HFFc6 (cell line): ENCODE data around the gene FGF3. TPM values are rescaled to one million over a fixed set of nuclear protein-coding genes. Genes with fewer than 3 reads are reported as not detected.

Experiments used
- DNase-seq: peaks from one replicate; pipeline ENCODE4 v3.0.0-alpha.2; 2018
- H3K27ac Mint-ChIP-seq: 2 replicates; pipeline ENCODE4 v1.8.0; 2020; ENCODE audit warnings: mild to moderate bottlenecking, mixed read lengths
- H3K27me3 Mint-ChIP-seq: 2 replicates; pipeline ENCODE4 v1.8.0; 2021; ENCODE audit warnings: mild to moderate bottlenecking, moderate library complexity, mixed read lengths; ENCODE audit not compliant: insufficient read depth
- H3K36me3 Mint-ChIP-seq: 2 replicates; pipeline ENCODE4 v1.8.0; 2021; ENCODE audit warnings: low read depth, mixed read lengths
- H3K4me1 Mint-ChIP-seq: 2 replicates; pipeline ENCODE4 v1.8.0; 2020; ENCODE audit warnings: low read depth, mixed read lengths
- H3K4me3 Mint-ChIP-seq: 2 replicates; pipeline ENCODE4 v1.8.0; 2020; ENCODE audit warnings: mild to moderate bottlenecking, moderate library complexity, mixed read lengths
- H3K9me3 Mint-ChIP-seq: 2 replicates; pipeline ENCODE4 v1.8.0; 2020; ENCODE audit warnings: mild to moderate bottlenecking, mixed read lengths
- total RNA-seq, 6 experiments: library from RNA; stranded (reverse); fragmentation: NEBNext Ultra II Directional; extraction: Animal tissue kit (Norgen Biotek cat#: 25700); gene quantifications; 2 replicates in 1 of 6; 3 replicates in 5 of 6; pipeline ENCODE4 v1.2.3, GENCODE V29; 2021
- TF ChIP-seq, protein P1 (sequence below): fragments of 200-600 bp; sonication (generic); IDR thresholded peaks from 2 replicates; pipeline ENCODE4 v1.5.0; 2021; ENCODE audit warnings: antibody characterized with exemption, mild to moderate bottlenecking

FGF3 gene
- total RNA-seq, 6 experiments from 2014 or later = not detected

DNA sequence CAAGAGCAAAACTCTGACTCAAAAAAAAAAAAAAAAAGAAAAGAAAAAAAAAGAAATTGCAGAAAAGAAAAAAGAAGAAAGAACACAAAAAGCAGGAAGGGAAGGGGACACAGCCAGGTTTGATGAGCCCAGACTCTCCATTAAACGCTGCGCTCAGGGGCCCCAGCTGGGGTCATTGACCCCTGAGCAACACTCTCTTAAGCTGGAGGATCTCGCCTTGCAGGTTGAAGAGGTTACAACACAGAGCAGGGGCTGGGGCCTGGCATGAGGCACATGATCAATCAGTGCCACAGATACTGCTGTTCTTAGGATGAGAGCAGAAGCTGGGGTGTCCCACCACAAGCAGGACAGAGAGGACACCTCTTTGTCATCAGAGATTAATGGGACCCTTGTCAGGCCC lies 7.8 kb downstream of the FGF3 start:
- Mint-ChIP-seq H3K27ac (no peak overlapping the region), H3K4me1 (no peaks in the 10 kb centered on the region), H3K9me3 (no peaks in the 10 kb centered on the region), H3K4me3 (no peak overlapping the region), H3K36me3 (no peaks in the 10 kb centered on the region), H3K27me3 (peaks cover 29% of the 10 kb centered on the region)
- TF ChIP-seq, protein P1, sequence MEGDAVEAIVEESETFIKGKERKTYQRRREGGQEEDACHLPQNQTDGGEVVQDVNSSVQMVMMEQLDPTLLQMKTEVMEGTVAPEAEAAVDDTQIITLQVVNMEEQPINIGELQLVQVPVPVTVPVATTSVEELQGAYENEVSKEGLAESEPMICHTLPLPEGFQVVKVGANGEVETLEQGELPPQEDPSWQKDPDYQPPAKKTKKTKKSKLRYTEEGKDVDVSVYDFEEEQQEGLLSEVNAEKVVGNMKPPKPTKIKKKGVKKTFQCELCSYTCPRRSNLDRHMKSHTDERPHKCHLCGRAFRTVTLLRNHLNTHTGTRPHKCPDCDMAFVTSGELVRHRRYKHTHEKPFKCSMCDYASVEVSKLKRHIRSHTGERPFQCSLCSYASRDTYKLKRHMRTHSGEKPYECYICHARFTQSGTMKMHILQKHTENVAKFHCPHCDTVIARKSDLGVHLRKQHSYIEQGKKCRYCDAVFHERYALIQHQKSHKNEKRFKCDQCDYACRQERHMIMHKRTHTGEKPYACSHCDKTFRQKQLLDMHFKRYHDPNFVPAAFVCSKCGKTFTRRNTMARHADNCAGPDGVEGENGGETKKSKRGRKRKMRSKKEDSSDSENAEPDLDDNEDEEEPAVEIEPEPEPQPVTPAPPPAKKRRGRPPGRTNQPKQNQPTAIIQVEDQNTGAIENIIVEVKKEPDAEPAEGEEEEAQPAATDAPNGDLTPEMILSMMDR = no peak
- DNase-seq = no peak

DNA sequence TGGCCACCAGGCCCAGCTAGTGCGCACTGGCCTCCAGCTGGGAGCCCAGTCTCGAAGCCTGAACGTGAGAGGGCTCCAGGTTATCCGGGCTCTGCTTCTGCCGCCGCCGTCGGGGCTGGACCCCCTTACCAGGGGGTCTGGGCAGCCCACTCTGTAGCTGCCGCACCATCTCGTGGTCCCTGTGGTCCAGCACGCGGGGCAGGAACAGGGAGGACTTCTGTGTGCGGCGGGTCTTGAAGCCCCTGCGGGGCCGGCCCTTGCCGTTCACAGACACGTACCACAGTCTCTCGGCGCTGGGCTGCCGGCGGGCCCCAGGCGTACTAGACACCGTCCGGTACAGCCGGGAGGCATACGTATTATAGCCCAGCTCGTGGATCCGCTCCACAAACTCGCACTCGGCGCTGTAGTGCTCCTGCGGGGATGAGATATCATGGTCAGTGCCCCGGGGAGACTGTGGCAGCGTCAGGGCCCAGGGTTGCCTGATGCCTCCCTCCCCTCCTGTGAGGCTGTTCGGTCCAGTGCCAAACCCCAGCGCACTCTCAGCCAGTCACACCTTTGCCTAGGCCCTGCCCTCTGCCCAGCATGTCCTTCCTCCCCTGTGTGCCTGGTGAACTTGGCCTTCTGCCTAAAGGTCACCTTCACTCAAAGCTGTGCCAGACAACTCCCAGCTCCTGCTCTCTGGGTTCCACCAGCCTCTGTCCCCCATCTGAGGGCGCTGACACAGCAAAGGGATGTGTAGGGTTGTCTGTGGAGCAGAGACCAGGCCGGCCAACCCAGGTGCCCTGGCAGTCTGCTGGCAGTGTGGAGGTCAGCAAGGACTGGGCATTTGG lies 8.7 kb downstream of the FGF3 start:
- H3K27me3 Mint-ChIP-seq = peaks cover 32% of the 10 kb centered on the region
- no peak for DNase-seq
- H3K4me1 Mint-ChIP-seq = no peaks in the 10 kb centered on the region
- TF ChIP-seq, protein P1 = no peak
- no peak overlapping the region for H3K27ac Mint-ChIP-seq
- H3K9me3 Mint-ChIP-seq = no peaks in the 10 kb centered on the region
- H3K4me3 Mint-ChIP-seq = no peak overlapping the region
- no peaks in the 10 kb centered on the region for H3K36me3 Mint-ChIP-seq

DNA sequence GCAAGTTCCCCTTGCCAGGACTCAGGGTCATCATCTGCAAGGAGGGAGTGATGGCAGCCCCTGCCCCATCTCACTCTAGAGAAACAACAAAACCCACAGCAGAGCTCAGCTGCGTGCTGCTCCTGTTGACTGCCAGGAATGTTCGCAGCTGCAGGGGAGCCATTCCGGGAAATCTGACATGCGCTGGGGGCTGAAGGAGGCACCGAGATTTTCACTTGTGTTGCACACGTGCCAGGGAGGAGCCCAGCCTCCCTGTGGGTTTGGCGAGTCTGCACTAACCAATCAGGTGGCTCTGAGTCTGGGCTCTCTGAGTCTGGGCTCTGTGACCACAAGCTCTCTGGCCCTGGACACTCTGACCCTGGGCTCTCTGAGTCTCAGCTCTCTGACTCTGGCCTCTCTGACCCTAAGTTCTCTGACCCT lies 10.5 kb downstream of the FGF3 start:
- Mint-ChIP-seq H3K4me1 (no peaks in the 10 kb centered on the region), H3K4me3 (no peak overlapping the region), H3K9me3 (no peaks in the 10 kb centered on the region), H3K36me3 (no peaks in the 10 kb centered on the region), H3K27me3 (peaks cover 33% of the 10 kb centered on the region), H3K27ac (no peak overlapping the region)
- TF ChIP-seq, protein P1 = no peak
- DNase-seq = no peak

DNA sequence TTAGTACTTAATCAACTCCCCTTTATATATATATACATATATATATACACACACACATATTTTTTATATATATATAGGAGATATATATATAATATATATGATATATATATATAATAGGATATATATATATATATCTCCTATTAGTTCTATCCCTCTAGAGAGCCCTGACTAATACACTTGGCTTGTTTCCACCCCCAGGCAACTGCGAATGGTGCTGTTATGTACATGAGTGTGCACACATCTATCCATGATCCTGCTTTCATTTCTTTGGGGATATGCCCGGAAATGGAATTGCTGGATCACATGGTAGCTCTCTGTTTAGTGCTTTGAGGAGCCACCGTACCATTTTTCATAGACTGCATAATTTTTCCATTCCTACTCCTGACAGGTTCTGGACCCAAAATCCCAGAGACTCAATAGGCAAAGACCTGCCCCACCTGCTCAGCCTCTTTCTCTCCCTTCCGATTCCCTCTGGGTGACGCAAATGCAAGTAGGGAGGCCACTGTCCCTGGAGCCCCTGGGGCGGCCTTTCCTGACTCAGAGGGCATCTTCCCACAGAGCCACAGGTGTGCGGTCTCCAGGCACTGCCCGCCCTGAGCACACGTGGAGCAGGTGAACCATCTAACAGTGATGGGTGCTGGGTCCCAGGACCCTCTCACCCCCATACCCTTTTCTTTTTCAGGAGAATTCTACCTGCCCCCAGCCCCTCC lies 12.0 kb downstream of the FGF3 start:
- Mint-ChIP-seq H3K36me3 (no peaks in the 10 kb centered on the region), H3K4me1 (no peaks in the 10 kb centered on the region), H3K4me3 (no peak overlapping the region), H3K27ac (no peak overlapping the region), H3K27me3 (peaks cover 32% of the 10 kb centered on the region), H3K9me3 (no peaks in the 10 kb centered on the region)
- TF ChIP-seq, protein P1 = no peak
- DNase-seq = peak; percentile 9

DNA sequence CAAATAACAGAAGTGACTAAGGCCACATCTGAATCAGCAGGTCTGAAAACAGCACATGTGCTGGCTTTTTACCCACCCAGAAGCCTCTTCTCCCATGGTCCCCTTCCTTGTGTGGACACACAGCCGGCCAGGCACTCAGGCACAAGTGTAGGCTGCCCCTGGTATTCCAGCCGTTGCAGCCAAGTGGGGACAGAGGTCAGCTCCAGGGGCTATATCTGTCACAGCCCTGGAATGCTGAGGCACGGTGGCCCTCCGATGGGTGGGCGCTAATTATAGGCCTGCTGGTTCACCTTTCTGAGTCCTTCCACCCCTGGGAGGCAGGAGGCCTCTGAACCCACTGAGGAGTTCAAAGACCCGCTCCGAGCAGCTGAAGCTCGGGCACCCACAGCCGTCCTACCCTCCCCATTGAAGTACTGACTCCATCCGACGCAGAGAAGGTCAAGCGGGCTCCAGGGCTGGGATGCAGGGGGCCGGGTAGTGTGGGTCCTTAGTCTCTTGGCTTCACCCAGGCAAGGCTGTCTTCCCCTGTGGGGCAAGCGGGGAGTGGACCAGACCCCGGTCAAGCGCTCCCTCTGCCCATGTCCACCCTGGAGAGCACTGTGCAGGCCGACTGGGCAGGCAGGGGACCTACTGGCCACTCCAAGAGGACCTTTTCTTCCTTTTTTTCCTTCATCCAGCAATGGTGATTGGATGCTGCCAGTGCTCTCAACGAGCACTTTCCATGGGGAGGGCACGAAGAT lies 14.3 kb downstream of the FGF3 start:
- Mint-ChIP-seq H3K9me3 (no peaks in the 10 kb centered on the region), H3K4me3 (no peak overlapping the region), H3K36me3 (no peaks in the 10 kb centered on the region), H3K4me1 (no peaks in the 10 kb centered on the region), H3K27ac (no peak overlapping the region), H3K27me3 (peaks cover 21% of the 10 kb centered on the region)
- TF ChIP-seq, protein P1 = no peak
- no peak for DNase-seq
